ENCODE measurements around the gene PLCH2.

The PLCH2 gene

DNA sequence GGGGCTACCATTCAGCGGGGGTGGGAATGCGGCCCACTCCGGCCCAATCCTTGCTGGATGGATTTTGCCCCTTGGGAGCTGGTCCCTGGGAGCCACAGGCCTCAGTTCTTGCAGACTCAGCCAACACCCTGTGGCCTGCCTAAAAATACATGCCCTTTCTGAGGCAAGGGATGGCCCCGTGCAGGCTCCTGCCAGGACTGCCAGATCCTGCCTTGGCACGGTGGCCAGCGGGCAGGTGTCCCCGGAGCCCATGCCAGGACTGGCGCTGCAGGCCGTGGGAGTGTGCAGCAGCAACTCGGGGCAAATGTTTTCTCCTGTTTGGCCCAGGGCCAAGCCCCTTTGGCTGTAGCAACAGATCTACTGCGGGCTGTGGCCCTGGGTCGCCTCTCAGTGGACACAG is 51.9 kb downstream of the PLCH2 start:
- no peak for DNase-seq (ENCODE audit: low read depth in 2 of 3, low spot score in 1 of 3)

DNA sequence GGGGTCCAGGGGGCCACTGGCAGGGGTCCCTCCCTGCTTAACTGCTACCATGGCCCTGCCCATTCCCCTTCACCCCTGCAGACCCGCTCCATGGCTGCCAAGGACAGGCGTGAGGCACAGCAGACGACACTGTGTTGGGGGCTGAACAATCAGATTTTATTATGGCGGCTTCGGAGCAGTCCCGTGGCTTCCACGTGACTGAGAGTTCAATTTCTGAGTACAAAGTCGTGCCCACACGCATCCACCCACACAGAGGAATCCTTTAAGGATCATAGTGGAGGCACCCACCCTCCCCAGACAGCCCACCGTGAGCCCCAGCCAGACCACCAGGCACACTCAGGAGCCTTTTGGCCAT is 52.5 kb downstream of the PLCH2 start:
- no peak for DNase-seq (ENCODE audit: low read depth in 2 of 3, low spot score in 1 of 3)

DNA sequence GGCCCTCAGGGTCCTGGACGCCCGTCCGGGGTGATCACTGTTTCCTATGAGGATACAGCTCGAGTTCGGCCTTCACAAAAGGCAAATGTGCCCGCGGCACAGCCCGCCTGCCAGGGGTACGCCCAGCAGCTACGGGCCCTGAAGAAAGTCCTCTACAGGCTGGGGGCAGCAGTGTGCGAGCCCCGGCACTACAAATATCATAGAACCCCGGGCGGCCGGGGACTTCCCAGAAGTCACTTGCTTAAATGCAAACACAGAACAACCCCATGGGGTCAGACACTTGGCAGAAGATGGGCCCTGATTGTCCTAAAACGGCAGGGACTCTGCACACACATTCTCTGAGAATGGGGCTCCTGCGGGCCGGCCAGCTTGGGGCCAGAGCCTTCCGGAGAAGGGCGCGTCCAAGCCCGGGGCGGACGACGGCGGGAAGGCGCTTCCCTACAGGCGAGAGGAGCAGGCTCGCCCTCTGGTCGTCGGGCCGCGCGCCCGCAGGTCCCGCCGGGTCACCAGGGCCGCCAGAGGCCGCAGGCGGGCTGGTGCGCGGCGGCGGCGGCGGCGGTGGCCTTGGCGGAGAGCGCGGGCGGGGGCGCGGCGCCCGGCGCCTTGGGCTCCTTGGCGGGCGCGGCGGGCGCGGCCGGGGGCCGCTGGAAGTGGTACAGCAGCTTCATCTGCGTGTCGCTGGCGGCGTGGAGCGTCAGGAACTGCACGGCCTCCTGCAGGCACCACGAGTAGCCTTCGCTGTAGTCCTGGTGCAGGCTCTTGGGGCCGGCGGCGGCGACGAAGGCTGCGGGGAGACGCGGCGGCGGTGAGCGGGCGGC is 53.1 kb downstream of the PLCH2 start:
- no peak for DNase-seq (ENCODE audit: low read depth in 2 of 3, low spot score in 1 of 3)

DNA sequence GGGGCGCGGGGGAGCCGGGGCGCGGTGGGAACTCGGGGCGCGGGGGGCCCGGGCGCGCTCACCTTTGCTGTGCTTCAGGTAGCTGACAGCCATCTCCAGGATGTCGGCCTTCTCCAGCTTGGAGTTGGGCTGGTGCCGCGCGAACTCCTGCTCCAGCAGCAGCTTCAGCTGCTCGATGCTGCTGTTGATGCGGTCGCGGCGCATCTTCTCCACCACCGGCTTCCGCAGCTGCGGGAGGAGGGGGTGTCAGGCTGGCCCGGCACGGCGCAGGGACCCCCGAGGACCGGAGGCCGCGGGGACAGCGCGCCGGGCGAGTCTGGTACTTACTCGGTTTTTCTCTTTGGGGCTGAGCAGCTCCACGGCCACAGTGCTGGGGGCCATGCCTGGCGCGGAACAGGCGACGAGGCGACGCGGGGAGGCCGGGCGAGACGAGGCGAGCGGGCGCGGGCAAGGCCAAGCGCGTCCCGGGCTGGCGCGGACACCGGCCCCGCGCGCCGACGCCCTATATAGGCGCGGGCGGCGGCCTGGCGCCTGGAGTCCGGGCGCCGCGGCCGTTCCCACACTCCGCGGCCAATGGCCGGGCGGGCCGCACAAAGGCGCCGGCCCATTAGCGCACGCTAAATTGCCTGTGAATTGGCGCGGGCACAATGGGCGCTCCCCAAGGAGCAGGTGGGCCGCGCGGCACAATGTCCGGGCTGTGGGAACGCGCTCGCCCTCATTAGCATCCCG is 53.9 kb downstream of the PLCH2 start, which contains the start of gene HES5:
Gene HES5, minus strand, starts transcription at position 480 of the 729 bp plus-strand sequence. Its CDS starts 99 bp downstream, at position 381.
- no peak for DNase-seq (ENCODE audit: low read depth in 2 of 3, low spot score in 1 of 3)

DNA sequence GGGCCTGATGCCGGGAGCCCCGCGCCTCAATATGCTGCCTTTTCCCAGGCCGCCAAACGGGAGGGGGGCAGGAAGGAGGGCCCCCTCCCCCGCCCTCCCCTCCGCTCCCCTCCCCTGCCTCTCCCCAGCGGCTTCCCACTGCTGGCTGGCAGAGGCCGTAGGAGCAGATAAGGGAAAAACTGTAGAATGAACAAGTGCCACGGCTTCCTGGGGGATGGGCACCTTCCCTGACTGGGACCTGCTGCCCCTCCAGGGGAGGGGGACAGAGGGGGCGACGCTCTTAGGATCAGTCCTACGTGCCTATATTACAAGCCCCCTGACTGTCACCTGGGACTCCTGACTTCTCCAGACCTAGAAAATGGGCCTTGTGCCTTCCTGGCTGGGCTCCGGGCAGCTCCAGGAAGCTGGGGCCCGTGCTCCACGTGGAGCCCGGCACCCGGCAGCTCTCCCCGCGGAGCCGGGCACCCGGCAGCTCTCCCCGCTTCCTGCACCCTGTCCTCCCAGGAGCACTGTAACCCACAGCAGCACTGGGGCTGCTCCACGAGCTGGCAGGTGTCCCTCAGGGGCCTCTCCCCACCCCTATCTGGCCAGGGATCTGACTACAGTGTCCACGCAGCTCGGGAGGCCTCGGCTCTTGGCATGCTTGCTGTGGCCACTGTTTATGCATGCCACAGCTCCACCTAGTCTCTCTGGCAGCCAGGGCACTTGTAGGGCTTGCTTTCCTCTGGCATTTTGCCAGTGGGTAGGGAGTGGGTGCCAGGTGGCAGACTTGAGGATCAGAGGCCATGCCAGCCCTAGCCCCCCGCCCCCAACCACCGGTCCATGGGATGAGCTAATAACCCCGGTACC is 54.6 kb downstream of the PLCH2 start:
- DNase-seq (ENCODE audit: low read depth in 2 of 3, low spot score in 1 of 3): no peak

DNA sequence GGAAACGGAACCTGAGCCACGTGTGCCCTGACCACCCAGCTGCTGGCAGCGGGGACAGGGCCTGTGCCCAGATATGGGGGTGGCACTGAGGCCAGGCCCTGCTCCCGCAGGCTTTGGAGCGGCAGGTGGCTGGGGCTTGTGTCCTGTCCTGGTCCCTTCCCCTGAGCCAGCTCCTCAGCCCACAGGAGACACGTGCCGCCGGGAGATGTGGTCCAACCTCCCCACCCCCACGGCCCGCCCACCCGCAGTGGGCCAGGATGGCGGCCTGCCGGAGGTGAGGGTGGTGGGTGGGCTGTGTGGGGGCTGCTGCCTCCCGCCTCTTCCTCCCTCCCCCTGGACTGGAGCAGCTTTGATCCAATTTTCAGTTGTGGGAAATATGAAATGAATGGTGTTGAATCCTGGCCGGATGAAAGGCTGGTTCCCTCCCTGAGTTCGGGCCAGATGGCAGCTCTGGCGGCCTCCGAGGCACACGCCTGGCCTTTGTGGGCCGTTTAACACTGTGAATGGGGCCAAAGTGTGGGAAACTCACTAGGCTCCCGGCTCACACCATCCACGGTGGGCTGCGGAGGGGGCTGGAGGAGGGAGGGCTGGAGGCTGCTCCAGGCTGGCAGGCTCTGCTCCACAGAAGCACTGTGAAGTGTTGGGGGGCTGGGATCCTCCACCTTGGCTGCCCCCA is 56.5 kb downstream of the PLCH2 start:
- DNase-seq (ENCODE audit: low read depth in 2 of 3, low spot score in 1 of 3): no peak

DNA sequence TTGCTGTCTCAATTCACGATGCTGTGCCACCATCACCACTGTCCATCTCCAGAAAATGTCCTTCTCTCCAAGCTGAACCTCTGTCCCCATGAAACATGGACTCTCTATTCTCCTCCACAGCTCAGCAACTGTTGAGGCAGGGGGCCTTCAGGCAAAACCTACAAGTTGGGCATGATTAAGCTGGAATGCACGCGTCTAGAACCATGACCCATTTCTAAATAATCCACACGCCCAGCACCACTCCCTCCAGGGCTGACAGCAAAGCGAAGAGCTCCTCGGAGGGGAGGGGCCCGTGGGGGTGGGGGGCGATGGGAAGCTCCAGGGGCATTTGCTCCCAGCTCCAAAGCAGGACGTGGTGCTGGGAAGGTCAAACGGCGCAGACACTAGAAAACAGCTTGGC is 57.3 kb downstream of the PLCH2 start:
- no peak for DNase-seq (ENCODE audit: low read depth in 2 of 3, low spot score in 1 of 3)

DNA sequence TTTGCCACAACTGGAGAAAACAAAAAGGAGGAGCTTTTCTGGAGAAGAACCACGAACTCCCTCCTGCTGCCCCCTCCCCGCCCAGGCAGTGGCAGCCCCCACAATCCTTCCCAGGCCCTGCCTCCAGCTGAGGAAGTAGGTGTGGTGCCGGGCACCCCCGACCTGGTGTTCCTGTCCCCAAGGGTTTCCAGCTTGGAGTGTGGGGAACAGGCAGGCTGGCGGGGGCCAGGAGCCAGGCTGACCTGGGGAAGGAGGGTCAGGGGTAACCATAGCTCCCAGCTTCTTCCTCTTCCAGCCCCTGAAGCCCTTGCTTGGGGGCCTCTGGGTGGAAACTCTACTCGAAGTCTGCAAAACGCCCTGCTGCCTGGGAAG is 58.2 kb downstream of the PLCH2 start:
- no peak for DNase-seq (ENCODE audit: low read depth in 2 of 3, low spot score in 1 of 3)

DNA sequence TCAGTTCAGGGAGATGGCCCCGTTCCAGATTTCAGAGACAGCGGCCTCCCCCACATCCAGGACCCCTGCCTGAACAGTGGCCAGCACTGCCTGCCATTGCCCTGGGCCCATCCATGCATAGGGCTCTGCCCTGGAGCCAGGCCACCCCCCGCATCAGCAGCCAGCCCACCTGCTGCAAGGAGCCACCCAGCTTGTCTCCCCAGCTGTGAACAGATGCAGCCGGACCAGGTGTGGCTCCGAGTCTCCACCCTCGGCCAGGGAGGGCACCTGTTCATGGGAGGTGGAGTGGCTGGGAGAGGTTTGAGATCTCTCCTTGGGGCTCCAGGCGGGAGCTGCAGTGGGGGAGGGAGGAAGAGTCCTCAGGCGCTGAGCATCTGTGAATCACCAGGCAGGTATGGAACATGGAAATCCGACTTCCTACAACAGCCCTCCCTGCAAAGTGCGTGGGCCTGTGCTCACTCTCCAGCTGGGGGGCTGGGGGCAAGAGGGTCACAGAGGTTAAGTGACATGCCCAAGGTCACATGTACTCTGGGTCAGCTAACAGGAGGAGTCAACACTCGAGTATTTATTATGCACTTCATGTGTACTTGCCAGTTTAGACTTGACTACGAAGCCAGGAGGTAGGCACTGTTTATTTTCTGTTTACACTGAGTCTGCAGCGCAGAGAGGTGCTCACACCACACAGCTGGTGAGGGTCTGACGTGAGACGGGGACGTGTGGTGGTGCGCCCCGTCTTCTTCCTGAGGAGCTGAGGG is 58.8 kb downstream of the PLCH2 start:
- no peak for DNase-seq (ENCODE audit: low read depth in 2 of 3, low spot score in 1 of 3)

DNA sequence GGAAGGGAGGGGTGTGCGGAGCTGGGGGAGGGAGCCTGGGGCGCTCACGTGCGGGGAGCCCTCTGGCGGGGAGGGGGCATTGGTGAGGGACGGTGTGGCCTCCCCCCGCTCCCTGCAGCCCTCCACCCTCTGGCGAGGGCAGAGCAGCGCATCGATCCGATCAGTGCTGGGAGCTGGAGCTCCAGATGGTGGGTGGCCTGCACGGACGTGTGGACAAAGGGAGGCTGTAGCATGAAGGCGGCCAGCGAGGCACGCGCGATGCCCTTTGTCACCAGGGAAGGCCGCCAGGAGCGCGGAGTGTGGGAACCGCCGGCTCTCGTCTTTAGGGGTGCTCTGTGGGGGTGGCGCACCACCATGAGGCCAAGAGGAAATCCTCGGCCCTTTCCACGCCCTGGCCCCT is 59.4 kb downstream of the PLCH2 start:
- DNase-seq (ENCODE audit: low read depth in 2 of 3, low spot score in 1 of 3): no peak

DNA sequence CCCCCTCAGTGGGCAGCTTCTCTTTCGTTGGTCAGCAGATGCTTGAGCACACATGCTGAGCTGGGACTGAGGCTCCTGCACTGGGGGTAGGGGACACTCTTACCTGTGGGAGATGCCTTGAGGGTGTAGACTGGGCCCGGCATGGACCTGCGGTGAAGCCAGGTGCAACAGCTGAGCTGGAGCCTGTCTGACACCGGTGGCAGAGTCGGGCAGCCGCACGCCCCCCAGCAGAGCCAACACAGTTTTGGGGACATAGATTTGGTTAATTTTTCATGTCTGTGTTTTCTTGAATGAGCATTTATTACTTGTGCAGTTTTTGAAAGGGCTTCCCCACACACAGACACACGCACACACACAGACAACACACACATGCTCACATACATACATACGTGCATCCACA is 59.9 kb downstream of the PLCH2 start:
- no peak for DNase-seq (ENCODE audit: low read depth in 2 of 3, low spot score in 1 of 3)

DNA sequence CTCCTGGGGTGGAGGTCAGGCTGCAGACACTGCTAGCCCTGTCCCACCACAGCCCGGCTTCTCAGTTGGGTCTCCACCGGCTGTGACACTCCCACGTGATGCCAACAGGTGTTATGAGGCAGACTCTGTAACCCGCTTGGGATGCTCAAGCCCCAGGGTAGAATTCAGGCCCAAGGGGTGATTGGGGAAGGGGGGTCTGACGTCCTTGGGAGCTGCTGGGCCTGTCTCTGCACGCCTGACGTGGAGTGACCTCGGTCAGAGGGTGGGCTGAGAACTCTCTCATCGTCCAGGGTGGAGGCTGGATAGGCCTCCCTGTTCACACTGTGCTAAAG is 61.7 kb downstream of the PLCH2 start:
- no peak for DNase-seq (ENCODE audit: low read depth in 2 of 3, low spot score in 1 of 3)

DNA sequence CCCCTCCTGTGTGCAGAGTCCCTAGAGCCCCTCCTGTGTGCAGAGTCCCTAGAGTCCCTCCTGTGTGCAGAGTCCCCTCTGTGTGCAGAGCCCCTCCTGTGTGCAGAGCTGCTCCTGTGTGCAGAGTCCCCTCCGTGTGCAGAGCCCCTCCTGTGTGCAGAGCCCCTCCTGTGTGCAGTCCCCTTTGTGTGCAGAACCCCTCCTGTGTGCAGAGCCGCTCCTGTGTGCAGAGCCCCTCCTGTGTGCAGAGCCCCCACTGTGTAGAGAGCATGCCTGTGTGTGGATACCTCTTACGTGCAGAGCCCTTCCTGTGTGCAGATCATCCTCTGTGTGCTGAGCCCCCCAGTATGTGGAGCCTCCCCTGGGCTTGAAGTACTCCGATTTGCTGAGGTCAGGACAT is 62.3 kb downstream of the PLCH2 start:
- no peak for DNase-seq (ENCODE audit: low read depth in 2 of 3, low spot score in 1 of 3)

DNA sequence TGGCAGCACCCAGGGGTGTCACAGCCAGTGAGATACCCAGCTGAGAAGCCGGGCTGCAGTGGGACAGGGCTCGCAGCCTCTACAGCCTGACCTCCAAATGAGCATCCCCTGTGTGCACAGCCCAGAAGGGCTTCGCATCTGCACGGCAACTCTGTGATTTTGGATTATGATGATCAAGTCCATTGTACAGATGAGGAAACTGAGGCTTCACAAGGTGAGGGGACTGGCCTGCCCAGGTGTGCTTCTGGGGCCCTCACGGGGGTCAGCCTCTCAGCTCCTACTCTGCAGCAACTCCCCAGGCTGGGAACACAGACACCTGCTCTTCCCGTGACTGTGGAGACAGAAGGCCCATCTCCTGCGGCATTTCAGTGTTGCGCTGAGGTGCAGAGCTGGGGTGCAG is 62.8 kb downstream of the PLCH2 start:
- no peak for DNase-seq (ENCODE audit: low read depth in 2 of 3, low spot score in 1 of 3)

DNA sequence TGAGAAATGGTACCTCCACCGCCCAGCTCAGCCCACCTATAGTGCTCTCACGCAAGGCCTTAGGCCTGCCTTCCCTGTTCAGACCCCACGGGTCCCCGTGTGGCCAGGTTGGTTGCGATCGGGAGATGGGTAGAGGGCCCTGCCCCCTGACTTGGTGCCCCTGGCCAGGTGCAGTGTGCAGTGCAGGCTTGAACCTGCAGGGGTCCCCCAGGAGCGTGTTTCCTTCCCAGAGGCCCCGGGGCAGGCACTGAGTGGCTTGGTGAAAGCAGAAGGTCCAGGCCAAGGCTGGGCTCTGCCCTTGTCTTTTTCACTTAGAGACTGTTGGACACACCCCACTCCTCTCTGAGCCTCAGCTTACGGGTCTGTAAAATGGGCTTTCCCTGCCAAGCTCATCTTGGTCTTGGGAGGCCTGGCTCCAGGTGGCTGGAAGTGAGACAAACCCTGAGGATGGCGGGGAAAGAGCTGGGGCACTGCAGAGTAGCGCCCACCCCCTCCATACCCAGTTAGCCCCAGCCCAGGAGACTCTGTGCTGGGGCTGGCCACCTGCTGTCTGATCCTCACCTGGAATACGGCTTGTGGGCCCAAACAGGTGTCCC is 63.3 kb downstream of the PLCH2 start:
- DNase-seq (ENCODE audit: low read depth in 2 of 3, low spot score in 1 of 3): no peak

DNA sequence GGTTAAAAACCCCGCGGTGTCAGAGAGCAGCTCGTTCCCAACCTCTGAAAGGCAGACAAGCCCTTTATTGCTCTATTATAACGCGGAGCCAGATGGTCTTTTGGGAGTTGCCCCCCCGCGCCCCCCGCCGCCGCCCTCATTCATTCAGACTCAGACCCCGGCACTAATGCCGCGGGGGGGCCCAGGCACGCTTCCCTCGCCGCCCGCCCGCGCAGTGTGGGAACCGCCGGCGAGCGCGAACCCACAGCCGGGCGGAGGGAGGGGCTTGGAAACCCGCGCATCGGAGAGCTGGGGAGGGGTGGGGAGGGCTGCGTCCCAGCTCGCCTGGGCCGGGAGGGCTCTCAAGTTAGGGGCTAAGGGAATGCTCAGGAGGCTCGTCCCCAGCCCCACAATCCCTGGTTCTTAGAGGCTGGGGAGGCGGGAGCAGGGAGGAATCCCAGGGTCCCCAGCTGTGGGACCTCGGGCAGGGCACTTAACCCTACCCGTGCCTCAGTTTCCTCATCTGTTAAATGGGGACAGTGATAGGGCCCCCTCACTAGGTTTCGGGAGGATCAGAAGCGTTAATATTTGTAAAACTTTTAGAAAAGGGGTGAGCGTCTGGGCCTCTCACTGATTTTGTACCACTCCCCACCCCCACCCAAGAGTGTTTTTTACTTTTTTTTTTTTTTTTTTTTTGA is 64.9 kb downstream of the PLCH2 start:
- DNase-seq (ENCODE audit: low read depth in 2 of 3, low spot score in 1 of 3): no peak

DNA sequence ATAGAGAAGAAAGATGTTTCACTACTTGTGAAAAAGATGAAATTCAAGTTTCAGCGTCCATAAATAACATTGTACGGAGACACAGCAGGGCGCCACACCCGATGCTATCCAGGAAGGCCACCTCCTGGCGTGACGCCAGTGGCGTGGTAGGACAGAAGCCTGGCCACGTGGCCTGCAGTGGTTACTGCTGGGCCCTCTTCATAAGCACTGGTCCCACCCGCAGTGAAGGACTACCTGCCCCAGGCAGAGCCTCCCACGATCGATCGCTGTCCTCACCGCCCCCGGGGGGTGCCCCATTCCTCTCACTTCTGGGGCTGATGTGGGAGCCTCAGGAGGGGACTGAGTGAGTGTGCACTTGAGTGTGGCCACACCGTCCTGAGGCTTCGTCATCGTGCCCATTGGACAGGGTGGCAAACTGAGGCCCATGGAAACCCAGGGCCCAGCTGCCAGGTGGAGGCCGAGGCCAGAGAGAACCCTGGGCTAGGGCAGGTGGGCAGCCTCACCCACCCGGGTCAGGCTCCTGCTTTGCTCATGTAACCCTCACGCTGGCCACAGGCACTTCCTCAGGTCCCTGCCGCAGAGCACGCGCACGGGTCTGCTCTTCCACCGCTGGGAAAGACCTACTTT is 65.6 kb downstream of the PLCH2 start:
- DNase-seq (ENCODE audit: low read depth in 2 of 3, low spot score in 1 of 3): no peak

DNA sequence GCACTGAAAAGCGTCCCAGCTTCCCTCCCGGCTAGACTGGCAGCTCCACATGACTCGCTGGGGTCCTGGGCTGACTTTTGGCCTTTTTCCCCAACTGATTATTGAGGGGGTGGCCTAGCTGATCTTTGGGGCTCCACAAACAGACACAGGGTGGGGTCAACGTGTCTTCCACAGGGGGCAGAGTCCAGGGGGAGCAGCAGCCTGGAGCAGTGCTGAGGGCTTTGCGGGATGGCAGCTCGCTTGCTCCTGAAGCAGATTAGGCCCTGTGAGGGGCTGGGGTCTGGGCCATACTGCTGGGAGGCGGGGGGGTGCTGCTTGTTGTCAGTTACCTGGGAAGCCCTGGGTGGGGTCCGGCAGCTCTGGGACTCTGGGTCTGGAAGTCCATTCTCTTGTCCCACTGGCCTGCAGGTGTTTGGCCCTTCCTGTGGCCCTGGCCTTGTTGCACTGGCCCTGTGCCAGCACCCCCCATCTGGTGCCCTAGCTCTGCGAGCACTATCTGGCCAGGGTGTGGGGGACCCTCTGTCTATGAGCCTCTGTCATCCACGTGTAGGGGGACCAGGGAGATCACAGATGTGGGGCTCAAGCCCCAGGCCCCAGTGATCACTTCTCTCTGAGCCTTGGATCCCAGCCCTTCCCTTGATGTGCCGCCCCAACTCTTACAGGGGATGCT is 66.3 kb downstream of the PLCH2 start:
- DNase-seq (ENCODE audit: low read depth in 2 of 3, low spot score in 1 of 3): no peak

Measured in stimulated activated CD4-positive, alpha-beta T cell treated with anti-CD3 and anti-CD28 coated beads, Interleukin-12 subunit alpha, Interleukin-12 subunit beta, amount 100 ng/mL, for 48 hours (primary cell).